Stomach (tissue), 9 donors: Measurements from ENCODE around the gene FAM222B. TPM values are rescaled to one million over a fixed set of nuclear protein-coding genes. Genes with fewer than 3 reads are reported as not detected.
"Not testable (repeated sequence)": the region's sequence is repeated elsewhere in the genome, so short reads cannot be mapped to it uniquely, and the experiment has no call there.

Experiments
- DNase-seq, 2 donors: peaks; one replicate each; pipeline versions ENCODE4 v3.0.0 to v3.0.0-alpha.2; 2013 to 2019
- H3K27ac ChIP-seq, 5 donors: fragments of 200-600 bp in 4 of 5; sonication (generic) in 4 of 5; one replicate each; pipeline ENCODE4 v1.5.1; 2013 to 2019; ENCODE audit warnings: mild to moderate bottlenecking in 1 of 5, moderate library complexity in 1 of 5
- H3K27me3 ChIP-seq, 3 donors: fragments of 200-600 bp; sonication (generic); one replicate each; pipeline ENCODE4 v1.5.1; 2017 to 2019; ENCODE audit warnings: mixed run types in 1 of 3
- H3K36me3 ChIP-seq, 4 donors: fragments of 200-600 bp; sonication (generic); 1 replicate in 3 of 4; 2 replicates in 1 of 4; pipeline ENCODE4 v1.5.1; 2016 to 2019
- H3K4me1 ChIP-seq, 4 donors: fragments of 200-600 bp; sonication (generic); one replicate each; pipeline ENCODE4 v1.5.1; 2016 to 2019
- H3K4me3 ChIP-seq, 4 donors: fragments of 200-600 bp; sonication (generic) in 3 of 4; one replicate each; pipeline ENCODE4 v1.5.1; 2016 to 2019; ENCODE audit warnings: mild to moderate bottlenecking in 1 of 4
- H3K9me3 ChIP-seq, 4 donors: fragments of 200-600 bp; sonication (generic); one replicate each; pipeline ENCODE4 v1.5.1; 2016 to 2019
- CTCF ChIP-seq, 7 experiments: fragments of 450-650 bp in 4 of 7; fragments of 200-600 bp in 3 of 7; sonication (generic) in 3 of 7; IDR thresholded peaks; one replicate each; pipeline ENCODE4 v1.5.1; 2016 to 2019; ENCODE audit warnings: antibody characterized with exemption in 7 of 7, control low read depth in 2 of 7, mild to moderate bottlenecking in 1 of 7
- EP300 ChIP-seq: sonication (generic); formaldehyde crosslinking; IDR thresholded peaks from one replicate; pipeline ENCODE4 v1.6.1; 2017; ENCODE audit warnings: antibody characterized with exemption
- POLR2A ChIP-seq, 4 donors: fragments of 450-650 bp; IDR thresholded peaks; one replicate each; pipeline ENCODE4 v1.6.1; 2016; ENCODE audit warnings: antibody characterized with exemption in 4 of 4, control low read depth in 2 of 4, mild to moderate bottlenecking in 1 of 4, moderate library complexity in 1 of 4
- POLR2AphosphoS5 ChIP-seq, 3 donors: sonication (generic); formaldehyde crosslinking; IDR thresholded peaks; one replicate each; pipeline ENCODE4 v1.6.1; 2016; ENCODE audit warnings: antibody characterized with exemption in 3 of 3
- WGBS, 5 donors: extraction: QIAGEN DNeasy Blood & Tissue Kit in 3 of 5; methylation state at CpG; one replicate each; pipeline versions ENCODE4 v1.1.5 to v1.1.7; 2013 to 2018; 5-methylcytosine and 5-hydroxymethylcytosine counted together
- intact Hi-C: fragments of 100-400 bp; cut with DNase I; formaldehyde crosslinking; loops from one replicate; pipeline ENCODE4 v1.15.1; 2023; ENCODE audit warnings: low total_unique reads
- polyA plus RNA-seq, 3 donors: library from polyadenylated mRNA; stranded (reverse); fragments of 200-250 nt; gene quantifications; one replicate each; pipeline ENCODE4 v1.2.3, GENCODE V29; 2013
- total RNA-seq, 5 donors: library from RNA; depleted of rRNA; stranded (reverse); fragments of >200 nt; gene quantifications; one replicate each; pipeline versions ENCODE4 v1.1.0 to v1.2.3, GENCODE V29; 2014 to 2016
- donor health status: healthy with polysubstance abuse.
- donor health status: Bipolar disorder and iron deficiency.
- donor health status: healthy.

FAM222B gene
- total and polyA plus RNA-seq, 8 donors, result 4.4 to 29.6 (median 8.6) TPM

DNA sequence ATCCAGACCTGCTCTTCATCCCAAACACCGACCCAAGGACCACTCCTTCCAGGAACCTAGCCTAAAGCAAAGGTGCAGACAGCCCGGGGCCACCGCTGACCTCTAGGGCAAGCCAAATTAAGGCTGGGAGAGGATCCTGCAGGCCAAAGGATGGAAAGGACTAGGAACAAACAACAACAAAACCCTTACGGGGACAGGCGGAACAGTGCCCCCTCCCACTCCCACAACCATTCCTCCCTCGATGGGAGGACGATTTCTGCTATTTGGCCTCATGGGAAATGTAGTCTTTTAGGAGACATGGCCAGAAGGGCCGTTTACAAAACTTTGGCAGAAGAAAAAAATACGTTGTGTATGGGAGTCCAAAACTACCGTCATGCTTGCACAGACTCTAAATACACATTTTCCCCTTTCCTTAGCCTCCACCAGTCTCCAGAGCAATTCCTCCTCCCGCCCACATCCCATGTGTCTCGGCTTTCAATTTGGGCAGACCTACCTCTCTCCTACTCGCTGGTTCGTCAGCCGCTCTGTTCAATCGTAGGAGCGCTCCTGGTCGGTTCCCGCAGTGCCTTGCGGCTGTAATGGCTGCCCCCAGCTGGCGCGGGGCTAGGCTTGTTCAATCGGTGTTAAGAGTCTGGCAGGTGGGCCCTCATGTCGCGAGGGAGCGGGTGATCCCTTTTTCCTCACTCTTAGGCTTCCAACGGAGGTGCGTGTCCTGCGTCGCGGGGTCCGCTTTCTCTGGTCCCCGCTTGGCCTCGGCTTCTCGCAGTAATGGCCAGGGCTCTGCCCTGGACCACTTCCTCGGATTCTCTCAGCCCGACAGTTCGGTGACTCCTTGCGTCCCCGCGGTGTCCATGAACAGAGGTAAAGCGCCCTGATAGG, 12.1 kb upstream of the FAM222B start, which contains the start of gene ERAL1:
Gene ERAL1 (plus strand): TSS at position 560 of the 879 bp plus-strand sequence. CDS start 19 bp downstream, at position 579.
- TF ChIP-seq EP300 (no peak), CTCF (IDR thresholded peaks at IDR 0.05) (peak in 1 of 7 experiments; percentile 23), POLR2A (IDR thresholded peaks at IDR 0.05) (peak in 1 of 4 donors; percentile 27), POLR2AphosphoS5 (IDR thresholded peaks at IDR 0.05) (peak; percentile 47 to 92 (median 85))

GRCh38 chr17:28853295-28853694, 10.7 kb upstream of the FAM222B start:
- intact Hi-C loops, result no loop called here
- no peak for DNase-seq

More for the DNA sequence above, 12.1 kb upstream of the FAM222B start, which contains the start of gene ERAL1:
- intact Hi-C loops, result no loop called here
- Histone ChIP-seq H3K4me3 (peak within 1 kb of the TSS; percentile 75 to 92 (median 77)), H3K9me3 (no peaks in the 10 kb centered on the region), H3K4me1 (peaks cover 6 to 18% (median 17%) of the 10 kb centered on the region in 4 donors), H3K27ac (peak within 1 kb of the TSS; percentile 73 to 88 (median 76)), H3K36me3 (peaks cover 32 to 37% (median 36%) of the 10 kb centered on the region in 4 donors), H3K27me3 (no peaks in the 10 kb centered on the region)
- peak; percentile 85 to 96 for DNase-seq
- WGBS, 5 donors, result 0 to 2% (median 1%) methylated on average over 42 of the region's 42 CpGs

GRCh38 chr17:28849281-28849680, 6.7 kb upstream of the FAM222B start:
- no peak for TF ChIP-seq POLR2AphosphoS5 (IDR thresholded peaks at IDR 0.05)
- H3K4me3 ChIP-seq, result no peak overlapping the region
- no peaks in the 10 kb centered on the region for H3K9me3 ChIP-seq
- WGBS, 5 donors, result 77 to 84% (median 78%) methylated on average over 5 of the region's 5 CpGs
- no peak overlapping the region for H3K27ac ChIP-seq
- intact Hi-C loops, result loop anchor here (10.0 kb wide), 1 partner anchor 84 kb away; no protein-coding TSS in a partner anchor
- no peaks in the 10 kb centered on the region for H3K27me3 ChIP-seq
- no peaks in the 10 kb centered on the region for H3K36me3 ChIP-seq
- peaks cover 0 to 6% (median 4%) of the 10 kb centered on the region in 4 donors for H3K4me1 ChIP-seq
- no peak for DNase-seq

More at GRCh38 chr17:28853295-28853694, 10.7 kb upstream of the FAM222B start:
- Histone ChIP-seq H3K4me1 (peaks cover 6 to 18% (median 17%) of the 10 kb centered on the region in 4 donors), H3K4me3 (no peak overlapping the region), H3K36me3 (peaks cover 18 to 23% (median 22%) of the 10 kb centered on the region in 4 donors), H3K27me3 (no peaks in the 10 kb centered on the region), H3K27ac (no peak overlapping the region), H3K9me3 (no peaks in the 10 kb centered on the region)
- no peak for TF ChIP-seq POLR2A (IDR thresholded peaks at IDR 0.05)
- no peak for TF ChIP-seq CTCF (IDR thresholded peaks at IDR 0.05)
- TF ChIP-seq POLR2AphosphoS5 (IDR thresholded peaks at IDR 0.05), result no peak
- 90 to 98% (median 95%) methylated on average over 2 of the region's 2 CpGs for WGBS, 5 donors

DNA sequence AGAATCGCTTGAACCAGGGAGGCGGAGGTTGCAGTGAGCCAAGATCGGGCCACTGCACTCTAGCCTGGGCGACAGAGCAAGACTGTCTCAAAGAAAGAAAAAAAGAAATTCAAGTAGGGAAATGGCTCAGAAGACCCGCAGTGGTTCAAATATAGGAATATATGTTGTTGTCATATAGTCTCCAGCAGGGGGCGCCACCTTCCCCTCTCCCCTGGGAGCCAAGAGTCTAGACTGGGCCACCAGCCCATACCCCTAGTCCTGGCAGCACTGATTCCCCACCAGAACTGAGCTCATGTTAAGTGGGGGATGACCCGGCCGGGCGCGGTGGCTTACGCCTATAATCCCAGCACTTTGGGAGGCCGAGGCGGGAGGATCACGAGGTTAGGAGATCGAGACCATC, 6.1 kb upstream of the FAM222B start:
- H3K4me1 ChIP-seq, H3K9me3 ChIP-seq, H3K36me3 ChIP-seq, H3K4me3 ChIP-seq, H3K27ac ChIP-seq, H3K27me3 ChIP-seq: not testable (repeated sequence)
- peak in 3 of 7 experiments; percentile 15 to 41 (median 39) for TF ChIP-seq CTCF (IDR thresholded peaks at IDR 0.05)
- 82 to 86% (median 84%) methylated on average over 13 to 15 of the region's 15 CpGs for WGBS, 5 donors
- peak; percentile 38 to 56 for DNase-seq
- intact Hi-C loops, result loop anchor here (10.0 kb wide), 1 partner anchor 84 kb away; no protein-coding TSS in a partner anchor

DNA sequence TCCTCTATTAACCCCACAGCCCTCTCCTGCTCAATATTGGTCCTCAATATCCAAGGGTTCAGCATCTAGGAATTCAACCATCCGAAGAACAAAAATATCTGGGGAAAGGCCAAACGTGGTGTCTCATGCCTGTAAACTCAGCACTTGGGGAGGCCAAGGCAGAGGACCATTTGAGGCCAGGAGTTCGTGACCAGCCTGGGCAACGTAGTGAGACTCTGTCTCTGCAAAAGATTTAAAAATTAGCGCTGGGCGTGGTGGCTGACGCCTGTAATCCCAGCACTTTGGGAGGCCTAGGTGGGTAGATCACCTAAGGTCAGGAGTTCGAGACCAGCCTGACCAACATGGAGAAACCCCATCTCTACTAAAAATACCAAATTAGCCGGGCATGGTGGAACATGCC, 4.1 kb upstream of the FAM222B start:
- DNase-seq, H3K36me3 ChIP-seq, H3K9me3 ChIP-seq, H3K27ac ChIP-seq, H3K4me3 ChIP-seq, H3K27me3 ChIP-seq: not testable (repeated sequence)
- WGBS, 5 donors, result 88 to 94% (median 92%) methylated on average over 9 of the region's 9 CpGs
- H3K4me1 ChIP-seq, result peaks cover 0 to 12% (median 6%) of the 10 kb centered on the region in 4 donors
- intact Hi-C loops, result loop anchor here (10.0 kb wide), 1 partner anchor 82 kb away; no protein-coding TSS in a partner anchor
